Neural progenitor cell (in vitro differentiated cells): ENCODE measurements around the gene TRAPPC11.

Source experiments
- EZH2 ChIP-seq: fragments of 200-600 bp; sonication (generic); IDR thresholded peaks from 2 replicates; pipeline ENCODE4 v1.6.1; 2017; ENCODE audit warnings: antibody characterized with exemption, mild to moderate bottlenecking, moderate library complexity
- EZH2phosphoT487 ChIP-seq: fragments of 200-600 bp; sonication (generic); IDR thresholded peaks from 2 replicates; pipeline ENCODE4 v1.6.1; 2017; ENCODE audit warnings: antibody characterized with exemption
- TF ChIP-seq, protein P1 (sequence below): fragments of 200-600 bp; sonication (generic); IDR thresholded peaks from 2 replicates; pipeline ENCODE4 v1.5.1; 2017; ENCODE audit warnings: antibody characterized with exemption, mild to moderate bottlenecking

DNA sequence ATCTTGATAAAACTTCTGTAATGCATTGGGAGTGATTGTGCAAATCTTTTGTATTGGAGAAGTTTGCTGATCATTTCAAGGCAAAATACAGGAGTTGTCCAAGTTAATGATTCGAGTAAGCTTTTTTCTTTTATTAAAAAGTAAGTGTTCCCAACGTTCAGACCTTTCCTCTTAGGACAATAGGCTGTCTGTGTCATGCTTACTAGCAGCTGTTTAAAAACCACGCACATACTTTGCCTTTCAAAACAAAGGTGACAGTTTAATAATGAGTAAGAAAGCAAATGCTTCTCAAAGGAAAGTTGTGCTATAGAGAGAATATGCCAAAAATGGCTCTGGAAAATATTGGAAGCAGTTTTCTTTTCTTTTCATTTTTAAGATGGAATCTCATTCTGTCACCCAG lies 11.2 kb downstream of the TRAPPC11 start:
- TF ChIP-seq, protein P1, sequence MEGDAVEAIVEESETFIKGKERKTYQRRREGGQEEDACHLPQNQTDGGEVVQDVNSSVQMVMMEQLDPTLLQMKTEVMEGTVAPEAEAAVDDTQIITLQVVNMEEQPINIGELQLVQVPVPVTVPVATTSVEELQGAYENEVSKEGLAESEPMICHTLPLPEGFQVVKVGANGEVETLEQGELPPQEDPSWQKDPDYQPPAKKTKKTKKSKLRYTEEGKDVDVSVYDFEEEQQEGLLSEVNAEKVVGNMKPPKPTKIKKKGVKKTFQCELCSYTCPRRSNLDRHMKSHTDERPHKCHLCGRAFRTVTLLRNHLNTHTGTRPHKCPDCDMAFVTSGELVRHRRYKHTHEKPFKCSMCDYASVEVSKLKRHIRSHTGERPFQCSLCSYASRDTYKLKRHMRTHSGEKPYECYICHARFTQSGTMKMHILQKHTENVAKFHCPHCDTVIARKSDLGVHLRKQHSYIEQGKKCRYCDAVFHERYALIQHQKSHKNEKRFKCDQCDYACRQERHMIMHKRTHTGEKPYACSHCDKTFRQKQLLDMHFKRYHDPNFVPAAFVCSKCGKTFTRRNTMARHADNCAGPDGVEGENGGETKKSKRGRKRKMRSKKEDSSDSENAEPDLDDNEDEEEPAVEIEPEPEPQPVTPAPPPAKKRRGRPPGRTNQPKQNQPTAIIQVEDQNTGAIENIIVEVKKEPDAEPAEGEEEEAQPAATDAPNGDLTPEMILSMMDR, result no peak
- TF ChIP-seq EZH2 (no peak), EZH2phosphoT487 (no peak)
